ENCODE data around the gene FAM114A1. TPM values are rescaled to one million over a fixed set of nuclear protein-coding genes. Genes with fewer than 3 reads are reported as not detected.

The FAM114A1 gene
- total RNA-seq, 1 donor from 2014 or later, result 27.0 TPM

DNA sequence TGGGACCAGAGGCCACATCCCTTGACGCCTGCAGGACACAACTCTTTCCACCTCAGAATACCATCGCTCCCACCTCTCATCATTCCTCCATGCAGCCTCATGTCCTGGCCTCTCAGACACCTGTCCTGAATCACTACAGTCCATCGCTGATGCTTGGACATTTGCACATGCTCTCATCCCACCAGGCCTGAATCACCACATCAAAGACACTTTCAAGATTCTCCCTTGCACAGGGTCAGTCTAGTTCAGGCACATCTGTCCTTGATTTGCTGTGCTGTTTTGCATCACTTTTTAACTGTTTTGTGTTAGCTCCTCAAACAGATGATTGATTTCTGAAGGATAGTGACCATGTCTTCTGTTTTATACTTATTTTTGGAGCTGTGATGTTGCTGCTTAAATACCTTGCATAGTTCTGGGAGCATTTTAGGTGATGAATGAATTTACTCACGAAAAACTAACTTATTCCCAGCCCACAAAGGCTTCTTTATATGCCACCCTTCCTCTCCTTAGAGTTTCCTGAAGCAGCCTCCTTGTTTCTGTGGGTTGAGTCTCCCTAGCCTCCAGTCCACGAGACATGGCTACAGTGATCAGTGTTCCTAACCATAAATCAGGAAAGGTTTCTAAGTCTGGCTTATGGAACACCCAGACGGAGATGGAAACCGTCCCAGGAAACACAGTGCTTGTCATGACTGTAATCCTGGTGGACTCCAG is 2.6 kb downstream of the FAM114A1 start:
- Mint-ChIP-seq H3K36me3 (ENCODE audit: low read depth, unreplicated experiment) (no peaks in the 10 kb centered on the region), H3K27ac (ENCODE audit: unreplicated experiment) (no peak overlapping the region), H3K27me3 (ENCODE audit: unreplicated experiment) (peaks cover 7% of the 10 kb centered on the region), H3K4me1 (ENCODE audit: unreplicated experiment) (peaks cover 14% of the 10 kb centered on the region), H3K9me3 (ENCODE audit: unreplicated experiment) (no peaks in the 10 kb centered on the region), H3K4me3 (ENCODE audit: unreplicated experiment) (no peak overlapping the region)
- TF ChIP-seq, protein P1, sequence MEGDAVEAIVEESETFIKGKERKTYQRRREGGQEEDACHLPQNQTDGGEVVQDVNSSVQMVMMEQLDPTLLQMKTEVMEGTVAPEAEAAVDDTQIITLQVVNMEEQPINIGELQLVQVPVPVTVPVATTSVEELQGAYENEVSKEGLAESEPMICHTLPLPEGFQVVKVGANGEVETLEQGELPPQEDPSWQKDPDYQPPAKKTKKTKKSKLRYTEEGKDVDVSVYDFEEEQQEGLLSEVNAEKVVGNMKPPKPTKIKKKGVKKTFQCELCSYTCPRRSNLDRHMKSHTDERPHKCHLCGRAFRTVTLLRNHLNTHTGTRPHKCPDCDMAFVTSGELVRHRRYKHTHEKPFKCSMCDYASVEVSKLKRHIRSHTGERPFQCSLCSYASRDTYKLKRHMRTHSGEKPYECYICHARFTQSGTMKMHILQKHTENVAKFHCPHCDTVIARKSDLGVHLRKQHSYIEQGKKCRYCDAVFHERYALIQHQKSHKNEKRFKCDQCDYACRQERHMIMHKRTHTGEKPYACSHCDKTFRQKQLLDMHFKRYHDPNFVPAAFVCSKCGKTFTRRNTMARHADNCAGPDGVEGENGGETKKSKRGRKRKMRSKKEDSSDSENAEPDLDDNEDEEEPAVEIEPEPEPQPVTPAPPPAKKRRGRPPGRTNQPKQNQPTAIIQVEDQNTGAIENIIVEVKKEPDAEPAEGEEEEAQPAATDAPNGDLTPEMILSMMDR (IDR thresholded peaks at IDR 0.05; ENCODE audit: unreplicated experiment), result no peak
- DNase-seq (ENCODE audit: low spot score), result no peak

DNA sequence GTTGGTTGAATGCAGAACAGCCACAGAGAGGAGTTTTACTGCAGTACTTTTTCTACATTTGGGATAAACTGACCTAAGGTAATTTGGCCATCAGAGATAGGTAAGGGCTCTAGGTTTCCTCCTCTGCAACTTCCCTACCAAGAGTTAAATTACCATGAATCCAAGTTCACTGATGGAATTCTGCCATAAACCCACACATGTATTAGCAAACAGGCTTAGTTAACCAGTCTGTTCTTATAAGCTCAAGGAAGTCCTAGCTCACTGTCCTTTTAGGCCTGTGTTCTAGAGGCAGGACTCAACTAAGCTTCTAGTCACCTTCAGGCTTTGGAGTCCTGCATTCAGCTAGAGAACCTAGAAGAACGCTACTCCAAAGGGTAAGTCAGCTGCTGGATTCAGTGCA is 4.0 kb downstream of the FAM114A1 start:
- no peak for DNase-seq (ENCODE audit: low spot score)
- no peak overlapping the region for H3K27ac Mint-ChIP-seq (ENCODE audit: unreplicated experiment)
- no peaks in the 10 kb centered on the region for H3K9me3 Mint-ChIP-seq (ENCODE audit: unreplicated experiment)
- TF ChIP-seq, protein P1 (IDR thresholded peaks at IDR 0.05; ENCODE audit: unreplicated experiment), result no peak
- H3K4me3 Mint-ChIP-seq (ENCODE audit: unreplicated experiment), result no peak overlapping the region
- H3K36me3 Mint-ChIP-seq (ENCODE audit: low read depth, unreplicated experiment), result peaks cover under 1% of the 10 kb centered on the region
- peaks cover 7% of the 10 kb centered on the region for H3K27me3 Mint-ChIP-seq (ENCODE audit: unreplicated experiment)
- H3K4me1 Mint-ChIP-seq (ENCODE audit: unreplicated experiment), result peaks cover 14% of the 10 kb centered on the region

DNA sequence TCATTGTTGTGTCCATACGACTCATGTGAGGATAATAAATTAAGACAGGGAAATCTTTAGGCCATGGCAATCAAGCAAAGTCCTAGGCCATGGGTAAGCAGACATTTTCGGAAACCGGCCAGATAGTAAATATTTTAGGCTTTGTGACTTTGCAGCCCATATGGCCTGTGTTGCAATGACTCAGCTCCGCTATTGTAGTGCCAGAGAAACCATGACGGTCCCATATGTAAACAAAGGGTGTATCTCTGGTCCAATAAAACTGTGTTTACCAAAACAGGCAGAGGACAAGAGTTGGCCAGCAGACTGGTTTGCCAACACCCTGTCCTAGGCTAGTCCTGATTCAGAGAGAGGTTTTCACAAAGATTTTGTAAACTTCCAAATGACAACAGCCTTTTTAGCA is 5.0 kb downstream of the FAM114A1 start:
- no peak overlapping the region for H3K4me3 Mint-ChIP-seq (ENCODE audit: unreplicated experiment)
- no peak overlapping the region for H3K27ac Mint-ChIP-seq (ENCODE audit: unreplicated experiment)

DNA sequence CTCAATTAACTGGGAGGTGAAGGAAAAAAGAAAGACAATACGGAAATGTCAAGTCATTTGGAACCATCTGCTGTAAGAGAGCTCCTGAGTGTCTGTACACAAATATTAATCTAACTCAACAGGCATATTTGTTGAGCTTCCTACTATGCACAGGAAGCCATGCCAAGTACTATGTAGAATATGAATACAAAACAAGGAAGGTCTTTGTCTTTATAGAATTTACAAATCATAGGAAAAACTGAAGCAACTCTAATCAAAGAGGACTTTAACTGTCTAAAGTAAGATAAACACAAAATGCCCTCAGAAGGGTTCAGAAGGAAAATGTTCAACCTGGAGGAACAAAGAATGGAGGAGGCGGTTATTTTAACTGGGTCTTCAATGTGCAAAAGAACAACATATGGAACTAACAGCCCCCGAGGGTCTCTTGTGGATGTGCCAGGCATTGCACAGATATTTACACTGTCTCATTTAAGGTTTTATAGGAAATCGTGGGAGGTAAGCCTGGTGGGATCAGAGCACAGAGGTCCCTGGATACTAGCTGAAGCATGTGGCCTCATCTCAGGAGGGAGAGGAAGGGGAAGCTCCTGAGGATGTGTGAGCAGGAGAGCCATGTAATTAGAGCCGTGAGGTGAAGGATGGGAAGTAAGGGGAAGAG is 5.8 kb downstream of the FAM114A1 start:
- Mint-ChIP-seq H3K27me3 (ENCODE audit: unreplicated experiment) (peaks cover 2% of the 10 kb centered on the region), H3K27ac (ENCODE audit: unreplicated experiment) (no peak overlapping the region), H3K9me3 (ENCODE audit: unreplicated experiment) (no peaks in the 10 kb centered on the region), H3K4me1 (ENCODE audit: unreplicated experiment) (peaks cover 9% of the 10 kb centered on the region), H3K36me3 (ENCODE audit: low read depth, unreplicated experiment) (peaks cover 4% of the 10 kb centered on the region), H3K4me3 (ENCODE audit: unreplicated experiment) (no peak overlapping the region)
- TF ChIP-seq, protein P1 (IDR thresholded peaks at IDR 0.05; ENCODE audit: unreplicated experiment), result no peak
- no peak for DNase-seq (ENCODE audit: low spot score)

More for the DNA sequence above, 5.0 kb downstream of the FAM114A1 start:
- H3K36me3 Mint-ChIP-seq (ENCODE audit: low read depth, unreplicated experiment), result peaks cover 4% of the 10 kb centered on the region
- H3K4me1 Mint-ChIP-seq (ENCODE audit: unreplicated experiment), result peaks cover 9% of the 10 kb centered on the region
- peaks cover 5% of the 10 kb centered on the region for H3K27me3 Mint-ChIP-seq (ENCODE audit: unreplicated experiment)
- no peaks in the 10 kb centered on the region for H3K9me3 Mint-ChIP-seq (ENCODE audit: unreplicated experiment)
- TF ChIP-seq, protein P1 (IDR thresholded peaks at IDR 0.05; ENCODE audit: unreplicated experiment), result no peak
- no peak for DNase-seq (ENCODE audit: low spot score)

DNA sequence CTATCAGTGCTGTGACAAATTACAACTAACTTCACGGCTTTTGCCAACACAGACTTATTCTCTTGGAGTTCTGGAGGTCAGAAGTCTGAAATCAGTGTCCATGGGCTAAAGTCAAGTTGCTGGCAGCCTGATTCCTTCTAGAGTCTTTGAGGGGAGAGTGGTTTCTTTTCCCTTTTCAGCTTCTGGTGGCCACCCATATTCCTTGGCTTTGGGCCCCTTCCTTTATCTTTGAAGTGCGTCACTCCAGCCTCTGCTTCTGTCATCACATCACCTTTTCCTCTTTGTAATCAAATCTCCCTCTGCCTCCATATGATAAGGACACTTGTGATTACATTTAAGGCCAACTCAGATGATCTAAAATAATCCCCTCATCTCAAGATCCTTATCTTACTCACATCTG is 9.0 kb downstream of the FAM114A1 start:
- Mint-ChIP-seq H3K9me3 (ENCODE audit: unreplicated experiment) (no peaks in the 10 kb centered on the region), H3K36me3 (ENCODE audit: low read depth, unreplicated experiment) (peaks cover 4% of the 10 kb centered on the region), H3K27me3 (ENCODE audit: unreplicated experiment) (no peaks in the 10 kb centered on the region), H3K27ac (ENCODE audit: unreplicated experiment) (no peak overlapping the region), H3K4me1 (ENCODE audit: unreplicated experiment) (peaks cover 12% of the 10 kb centered on the region), H3K4me3 (ENCODE audit: unreplicated experiment) (no peak overlapping the region)
- TF ChIP-seq, protein P1 (IDR thresholded peaks at IDR 0.05; ENCODE audit: unreplicated experiment), result no peak
- no peak for DNase-seq (ENCODE audit: low spot score)
